Stimulated activated CD4-positive, alpha-beta T cell treated with anti-CD3 and anti-CD28 coated beads, Interleukin-15, amount 100 ng/mL, for 48 hours (primary cell): Measurements from ENCODE around the gene RAD51B.
"Not testable (repeated sequence)": the region's sequence is repeated elsewhere in the genome, so short reads cannot be mapped to it uniquely, and the experiment has no call there.

Experiments used
- DNase-seq, 2 donors: peaks; one replicate each; pipeline ENCODE4 v3.0.0-alpha.2; 2020; ENCODE audit warnings: low read depth in 2 of 2

The RAD51B gene

GRCh38 chr14:68249661-68250451 is 430.3 kb downstream of the RAD51B start:
- DNase-seq: no peak

GRCh38 chr14:68250927-68251768 is 431.6 kb downstream of the RAD51B start:
- DNase-seq: no peak

GRCh38 chr14:68251769-68252100 is 432.2 kb downstream of the RAD51B start:
- DNase-seq: no peak

GRCh38 chr14:68253160-68253780 is 433.7 kb downstream of the RAD51B start:
- no peak for DNase-seq

DNA sequence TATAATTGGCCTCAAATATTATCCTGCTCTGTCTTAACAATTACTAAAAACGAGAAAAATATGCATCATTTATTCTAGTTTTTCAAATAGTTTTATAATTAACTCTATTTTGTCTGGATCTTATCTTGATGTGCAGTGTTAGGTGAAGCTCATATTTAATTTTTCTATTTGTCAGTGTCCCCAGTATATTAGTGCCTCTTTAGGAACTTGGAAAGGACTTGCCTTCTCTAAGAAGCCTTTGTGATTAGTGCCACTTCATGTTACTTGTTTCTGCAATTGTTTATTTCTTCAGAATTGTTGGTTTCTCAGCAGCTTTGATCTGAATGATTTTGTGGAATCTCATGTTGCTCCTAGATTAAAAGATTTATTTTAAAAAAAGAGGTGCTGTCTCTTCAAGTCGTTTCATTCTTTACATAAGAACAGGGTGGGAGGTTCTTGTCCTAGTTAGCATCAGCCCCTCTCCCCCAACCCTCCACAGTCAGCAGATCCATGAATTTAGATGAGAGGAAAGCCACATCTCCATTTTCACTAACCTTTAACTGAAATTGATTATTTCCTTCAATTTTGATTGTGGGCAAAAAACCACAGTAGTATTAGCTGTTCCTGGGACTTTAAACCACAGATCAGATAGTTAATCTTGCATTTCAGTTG is 434.4 kb downstream of the RAD51B start:
- DNase-seq: no peak

GRCh38 chr14:68254669-68255527 is 435.3 kb downstream of the RAD51B start:
- no peak for DNase-seq

DNA sequence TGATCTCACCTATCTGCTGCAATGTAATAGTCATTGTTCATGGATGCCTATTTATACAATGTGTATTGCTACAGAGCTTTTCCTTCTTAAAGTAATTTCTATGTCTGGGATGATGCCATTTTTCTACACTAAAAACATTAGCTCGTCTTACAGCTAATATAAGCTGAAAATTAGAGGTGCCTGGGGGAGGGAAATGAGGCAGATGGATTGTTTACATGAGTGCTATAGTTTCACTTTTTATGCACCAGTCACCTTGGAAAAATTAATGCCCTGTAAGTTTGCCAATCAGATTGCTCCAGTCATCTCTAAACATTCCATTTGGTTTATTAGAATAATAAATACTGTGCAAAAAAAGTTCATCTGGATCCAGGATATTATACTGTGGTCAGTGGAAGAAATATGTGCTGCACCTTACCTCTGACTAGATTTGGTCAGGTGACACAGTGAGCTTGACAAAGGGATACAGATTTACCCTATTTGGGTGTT is 436.2 kb downstream of the RAD51B start:
- no peak for DNase-seq

- no peak for DNase-seq
These were observed 438.4 kb downstream of the RAD51B start for GRCh38 chr14:68257969-68258368.

DNA sequence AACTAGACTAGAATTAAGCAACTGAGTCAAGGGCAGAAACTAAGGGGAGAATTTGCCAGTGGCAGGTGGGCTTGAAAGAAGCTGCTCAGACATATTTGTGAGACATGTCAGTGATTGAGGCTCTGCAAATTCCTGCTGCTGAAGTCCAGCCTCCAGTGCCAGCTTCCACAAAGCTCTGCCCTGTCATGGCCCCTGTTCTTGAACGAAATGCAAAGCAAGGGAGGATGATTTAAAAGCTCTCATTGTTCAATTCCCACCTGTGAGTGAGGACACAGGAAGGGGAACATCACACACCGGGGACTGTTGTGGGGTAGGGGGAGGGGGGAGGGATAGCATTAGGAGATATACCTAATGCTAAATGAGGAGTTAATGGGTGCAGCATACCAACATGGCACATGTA is 439.4 kb downstream of the RAD51B start:
- DNase-seq: not testable (repeated sequence)

- DNase-seq: no peak
These were observed 440.5 kb downstream of the RAD51B start for GRCh38 chr14:68260121-68260520.

- DNase-seq: no peak
These were observed 441.7 kb downstream of the RAD51B start for GRCh38 chr14:68261092-68261842.

- DNase-seq: no peak
These were observed 443.0 kb downstream of the RAD51B start for GRCh38 chr14:68262567-68262966.

DNA sequence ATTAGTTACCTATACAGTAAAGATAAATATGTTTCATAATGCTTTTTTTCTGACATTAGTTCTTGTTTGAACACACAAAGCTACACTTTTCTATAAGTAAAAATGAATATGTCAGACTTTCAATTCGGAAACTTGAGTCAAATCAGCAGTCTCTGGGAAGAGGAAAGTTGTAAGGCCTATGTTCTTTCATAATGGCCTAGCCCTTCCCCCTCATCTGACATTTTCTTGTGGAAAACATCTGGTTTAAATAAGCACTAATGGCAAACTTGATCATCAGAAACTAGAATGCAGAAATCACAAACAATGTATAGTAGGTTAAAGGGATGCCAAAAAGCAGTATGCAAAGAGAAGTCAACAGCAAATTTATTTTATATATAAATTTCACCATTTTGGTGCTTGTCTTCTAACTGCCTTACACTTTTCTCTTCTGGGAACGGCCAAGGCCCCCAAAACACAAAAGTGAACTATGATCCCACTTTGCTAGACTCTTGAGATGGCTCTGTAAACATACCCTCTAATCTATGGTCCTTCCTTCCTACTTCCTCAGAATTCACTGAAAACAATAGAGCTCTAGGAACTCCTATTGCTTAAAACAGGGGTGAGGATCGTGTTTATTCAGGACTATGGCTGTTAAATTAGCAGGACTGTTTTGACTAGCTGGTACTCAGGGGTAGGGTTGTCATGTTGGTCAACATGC is 444.1 kb downstream of the RAD51B start:
- no peak for DNase-seq

- no peak for DNase-seq
These were observed 444.6 kb downstream of the RAD51B start for GRCh38 chr14:68264260-68264569.

GRCh38 chr14:68266998-68267397 is 447.4 kb downstream of the RAD51B start:
- DNase-seq: no peak

DNA sequence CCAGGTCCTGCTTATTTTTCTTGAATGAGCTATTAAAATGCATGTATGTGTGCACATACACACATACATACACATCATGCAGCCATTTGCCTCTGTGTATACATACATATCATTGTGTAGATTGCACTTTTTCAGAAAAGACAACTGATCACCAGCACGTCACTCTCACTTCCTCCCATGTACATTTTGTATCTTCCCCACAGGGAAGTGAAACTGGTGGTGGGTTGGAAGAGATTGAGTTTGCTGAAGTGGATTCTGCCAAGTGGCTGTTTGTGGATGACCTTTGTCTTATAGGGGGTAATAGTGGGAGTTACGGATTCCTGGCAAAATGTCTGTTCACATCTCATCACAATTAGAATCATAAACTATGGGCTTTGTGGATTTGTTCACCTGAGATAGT is 448.6 kb downstream of the RAD51B start:
- DNase-seq: no peak

DNA sequence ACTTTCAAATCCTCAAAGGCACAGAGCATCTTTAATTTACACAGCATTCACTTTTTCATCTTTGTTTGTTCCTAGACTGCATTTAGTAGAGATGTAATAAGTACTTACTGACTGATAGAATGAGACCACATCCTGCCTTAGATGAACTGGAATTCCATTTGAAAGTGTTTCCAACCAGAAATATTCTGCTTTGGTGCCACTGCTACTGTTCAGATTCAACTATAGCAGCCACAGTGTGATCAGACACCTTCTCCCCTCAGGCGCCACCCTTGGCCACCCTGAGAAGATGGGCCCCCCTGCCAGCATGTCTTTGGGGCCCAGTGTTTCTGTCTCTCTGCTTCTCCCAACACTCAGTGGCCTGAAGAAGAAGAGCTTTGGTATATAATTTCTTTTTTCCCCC is 449.1 kb downstream of the RAD51B start:
- no peak for DNase-seq

DNA sequence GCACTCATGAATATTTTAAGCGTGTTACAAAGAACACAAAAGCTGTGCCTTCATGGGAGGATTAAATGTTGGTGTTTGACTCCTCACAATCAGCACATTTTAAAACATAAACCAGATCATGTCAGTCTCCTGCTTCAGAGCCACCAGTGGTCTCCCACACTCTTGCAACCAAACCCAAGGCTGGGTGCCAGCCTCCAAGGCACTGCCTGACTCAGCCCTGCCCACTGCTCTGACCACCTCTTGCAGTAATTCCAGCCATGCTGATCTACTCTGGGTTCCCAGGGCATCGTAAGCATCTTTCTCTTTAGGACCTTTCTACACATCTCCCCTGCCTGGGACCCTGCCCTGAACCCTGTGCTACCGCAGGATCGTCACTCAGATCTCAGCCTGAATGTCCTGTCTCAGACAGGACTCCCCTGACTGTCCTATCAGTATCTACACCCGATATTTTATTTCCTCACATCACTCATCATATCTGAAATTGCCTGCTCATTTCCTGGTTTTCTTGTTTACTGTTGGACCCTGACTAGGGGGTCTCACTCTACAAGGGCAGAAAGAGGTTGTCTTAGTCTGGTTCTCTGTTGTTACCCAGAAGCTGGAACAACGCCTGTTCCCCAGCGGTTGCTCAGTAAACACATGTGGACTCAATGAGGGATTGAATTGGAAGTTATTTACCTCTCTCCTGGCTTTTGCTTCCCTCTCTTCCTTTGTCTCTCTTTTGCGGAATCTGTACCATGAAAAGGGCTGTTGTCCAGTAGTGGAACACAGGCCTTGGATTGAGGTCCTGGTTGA is 449.8 kb downstream of the RAD51B start:
- no peak for DNase-seq

DNA sequence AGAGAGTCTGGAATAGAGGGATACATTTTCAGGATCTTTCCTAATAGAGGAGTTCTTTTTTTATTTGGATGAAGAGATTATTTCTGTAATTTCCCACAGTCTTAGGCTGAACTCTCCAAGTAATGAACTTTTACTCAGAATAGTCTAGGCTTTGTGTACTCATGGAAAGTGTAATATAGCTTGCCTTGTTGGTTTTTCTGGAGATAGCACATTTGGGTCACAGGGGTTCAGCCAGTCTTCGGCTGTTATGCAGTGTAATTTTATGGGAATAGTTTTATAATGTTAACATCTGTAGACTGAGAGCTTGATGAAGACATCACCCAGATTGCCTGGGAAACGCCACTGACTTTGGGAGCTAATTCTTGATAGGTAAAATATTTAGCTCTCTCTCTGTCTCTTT is 450.8 kb downstream of the RAD51B start:
- DNase-seq: no peak
